GM12801 (cell line): ENCODE results near the gene VAT1L.

ENCODE experiments used
- TF ChIP-seq, protein P1 (sequence below): IDR thresholded peaks from one replicate; pipeline ENCODE4 v1.5.1; 2011; ENCODE audit warnings: control low read depth; ENCODE audit not compliant: insufficient read length; ENCODE audit errors: extremely low read depth

VAT1L gene

DNA sequence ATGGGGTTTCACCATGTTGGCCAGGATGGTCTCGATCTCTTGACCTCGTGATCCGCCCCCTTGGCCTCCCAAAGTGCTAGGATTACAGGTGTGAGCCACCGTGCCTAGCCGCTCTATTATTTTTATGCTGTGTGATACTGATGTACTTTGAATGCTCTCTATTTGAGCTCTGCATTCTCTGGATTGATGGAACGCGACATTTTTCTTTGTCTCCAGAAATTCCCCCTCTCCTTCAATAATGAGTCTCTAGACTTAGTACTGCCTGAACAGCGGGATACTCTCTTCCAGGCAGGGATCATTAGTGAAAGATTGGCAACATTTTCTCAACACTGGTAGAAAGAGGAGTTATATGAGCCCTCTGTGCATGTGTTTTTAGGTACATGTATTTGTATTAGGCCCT lies 140.6 kb downstream of the VAT1L start:
- TF ChIP-seq, protein P1, sequence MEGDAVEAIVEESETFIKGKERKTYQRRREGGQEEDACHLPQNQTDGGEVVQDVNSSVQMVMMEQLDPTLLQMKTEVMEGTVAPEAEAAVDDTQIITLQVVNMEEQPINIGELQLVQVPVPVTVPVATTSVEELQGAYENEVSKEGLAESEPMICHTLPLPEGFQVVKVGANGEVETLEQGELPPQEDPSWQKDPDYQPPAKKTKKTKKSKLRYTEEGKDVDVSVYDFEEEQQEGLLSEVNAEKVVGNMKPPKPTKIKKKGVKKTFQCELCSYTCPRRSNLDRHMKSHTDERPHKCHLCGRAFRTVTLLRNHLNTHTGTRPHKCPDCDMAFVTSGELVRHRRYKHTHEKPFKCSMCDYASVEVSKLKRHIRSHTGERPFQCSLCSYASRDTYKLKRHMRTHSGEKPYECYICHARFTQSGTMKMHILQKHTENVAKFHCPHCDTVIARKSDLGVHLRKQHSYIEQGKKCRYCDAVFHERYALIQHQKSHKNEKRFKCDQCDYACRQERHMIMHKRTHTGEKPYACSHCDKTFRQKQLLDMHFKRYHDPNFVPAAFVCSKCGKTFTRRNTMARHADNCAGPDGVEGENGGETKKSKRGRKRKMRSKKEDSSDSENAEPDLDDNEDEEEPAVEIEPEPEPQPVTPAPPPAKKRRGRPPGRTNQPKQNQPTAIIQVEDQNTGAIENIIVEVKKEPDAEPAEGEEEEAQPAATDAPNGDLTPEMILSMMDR, result no peak

DNA sequence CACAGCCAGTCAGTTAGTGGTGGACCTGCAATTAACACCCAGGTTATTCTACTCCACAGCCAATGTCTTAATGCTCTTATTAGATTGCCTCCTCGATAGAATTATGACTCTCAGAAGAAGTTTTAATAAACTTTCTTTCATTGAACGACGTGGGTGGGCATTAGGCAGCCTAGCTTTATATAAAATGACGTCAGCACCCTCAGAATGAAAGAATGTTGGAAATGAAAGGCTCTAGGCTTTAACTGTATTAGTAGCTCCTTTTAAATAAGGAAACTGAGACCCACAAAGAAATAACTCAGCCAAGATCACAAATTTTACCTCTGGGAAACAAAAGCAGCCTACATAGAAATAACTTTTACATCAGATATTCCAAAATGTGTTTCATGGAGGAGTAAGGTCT lies 142.7 kb downstream of the VAT1L start:
- TF ChIP-seq, protein P1, result no peak

DNA sequence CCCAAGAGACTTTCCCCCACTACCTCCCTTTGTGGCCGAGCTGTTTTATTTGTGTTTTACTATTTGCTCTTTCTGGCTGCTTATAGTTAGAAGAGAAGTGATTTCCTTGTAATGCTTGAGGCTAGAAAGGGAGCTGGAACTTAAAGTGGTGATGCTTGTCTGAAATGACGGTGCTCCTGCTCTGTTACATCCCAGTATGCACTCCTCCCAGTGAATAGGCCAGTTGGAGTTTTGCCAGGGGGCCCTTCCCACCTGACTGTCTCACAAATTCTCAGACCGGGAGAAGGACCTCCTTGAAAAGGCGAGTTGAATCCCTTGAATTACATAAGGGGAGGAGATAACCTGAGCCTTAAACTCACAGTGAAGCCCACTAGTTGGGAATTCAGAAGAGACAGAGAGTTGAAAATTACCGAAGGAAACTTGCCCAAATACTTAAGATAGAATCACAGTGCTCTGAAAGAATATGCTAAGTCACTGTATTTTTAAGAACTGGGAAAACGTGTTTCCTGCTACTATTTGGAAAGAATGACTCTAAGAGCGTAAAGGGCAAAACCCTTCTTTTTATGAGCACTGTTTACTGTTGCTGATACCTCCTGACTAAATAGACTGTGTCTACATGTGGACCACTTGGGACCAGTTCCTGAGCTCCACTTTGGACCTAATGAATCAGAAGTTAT lies 149.2 kb downstream of the VAT1L start:
- TF ChIP-seq, protein P1, result no peak

DNA sequence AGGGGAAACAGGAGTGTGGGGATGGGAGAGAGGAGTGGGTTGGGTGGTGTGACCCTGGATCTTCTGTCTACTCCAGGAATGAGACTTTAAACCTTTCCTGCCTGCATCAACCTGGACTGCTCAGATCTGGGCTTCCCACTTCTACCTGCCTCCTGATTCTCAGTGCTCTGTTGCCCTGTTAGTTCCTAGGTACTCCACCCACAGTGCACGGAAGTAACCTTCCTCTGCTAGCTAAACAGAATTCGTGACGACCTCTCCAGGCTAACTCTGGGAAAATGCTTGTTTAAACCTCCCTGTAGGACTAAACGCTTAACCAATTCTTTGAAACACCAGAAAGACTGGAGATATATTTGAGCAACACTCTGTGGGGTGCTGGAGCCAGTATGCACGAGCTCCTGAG lies 150.5 kb downstream of the VAT1L start:
- TF ChIP-seq, protein P1, result no peak

DNA sequence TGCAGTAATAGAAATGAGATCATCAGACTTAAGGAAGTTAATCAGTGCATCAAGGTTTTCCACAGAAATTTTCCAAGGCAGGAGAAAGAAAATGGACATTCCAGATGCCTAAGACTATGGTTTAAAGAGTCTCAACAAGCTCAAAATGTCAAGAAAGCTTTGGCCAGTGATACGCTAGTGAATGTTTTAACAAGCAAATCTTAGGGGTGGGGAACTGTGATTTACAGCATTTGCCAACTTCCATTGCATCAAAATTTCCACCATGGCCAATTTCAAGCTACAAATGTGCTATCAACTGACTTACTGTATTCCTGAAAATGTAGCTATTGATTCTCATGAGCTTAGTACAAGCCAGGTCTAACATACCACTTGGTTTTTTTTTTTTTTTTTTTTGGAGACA lies 151.6 kb downstream of the VAT1L start:
- TF ChIP-seq, protein P1, result no peak

DNA sequence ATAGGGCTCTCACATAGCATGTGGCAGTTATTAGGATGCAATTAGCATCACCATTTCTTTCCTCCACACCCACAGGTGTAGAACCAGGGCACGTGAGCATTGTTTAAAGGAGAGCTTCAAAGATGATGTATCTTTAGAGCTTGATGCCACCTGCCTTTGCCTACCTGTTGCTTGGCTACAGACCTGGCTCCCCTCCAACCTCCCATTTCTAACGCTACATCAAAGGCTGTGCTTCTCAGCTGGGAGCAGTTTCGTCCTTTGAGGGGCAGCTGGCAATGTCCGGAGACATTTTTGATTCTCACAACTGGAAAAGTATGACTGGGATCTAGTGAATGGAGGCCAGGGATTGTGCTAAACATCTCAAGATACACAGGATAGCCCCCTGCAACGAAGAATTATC lies 155.4 kb downstream of the VAT1L start:
- TF ChIP-seq, protein P1, result no peak

DNA sequence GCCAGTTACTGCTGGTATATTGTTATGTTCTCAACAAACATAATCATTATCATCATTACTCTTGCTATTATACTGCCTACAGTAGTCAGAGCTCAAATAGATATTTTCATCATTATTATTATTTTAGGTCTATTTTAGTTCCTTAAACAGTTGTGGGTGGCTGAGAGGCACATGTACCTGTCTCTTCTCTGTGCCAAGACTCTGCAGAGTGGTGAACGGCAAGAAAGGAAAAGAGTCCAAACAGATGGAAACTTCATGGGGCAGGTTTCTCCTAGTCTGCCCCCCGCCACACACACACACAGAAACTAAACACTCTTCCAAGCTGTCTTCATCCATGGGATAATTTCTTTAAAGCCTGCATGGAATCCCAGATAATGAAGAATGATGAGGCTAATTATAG lies 156.3 kb downstream of the VAT1L start:
- TF ChIP-seq, protein P1, result no peak

DNA sequence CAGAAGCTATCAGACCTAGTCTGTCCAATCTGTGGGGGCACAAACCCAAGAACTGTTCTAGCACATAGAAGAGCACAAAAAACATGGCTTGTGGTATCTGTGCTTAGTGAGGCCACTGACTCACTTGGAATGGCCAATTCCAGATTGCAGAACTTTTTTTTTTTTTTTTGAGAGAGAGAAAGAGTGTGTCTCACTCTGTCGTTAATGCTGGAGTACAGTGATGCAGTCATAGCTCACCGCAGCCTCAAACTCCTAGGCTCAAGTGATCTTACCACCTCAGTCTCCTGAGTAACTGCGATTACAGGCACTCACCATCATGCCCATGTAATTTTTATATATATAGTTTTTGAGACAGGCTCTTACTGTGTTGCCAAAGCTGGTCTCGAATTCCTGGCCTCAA lies 156.8 kb downstream of the VAT1L start:
- TF ChIP-seq, protein P1, result no peak
